HFFc6 (cell line): Measurements from ENCODE around the gene LMF1. TPM values are rescaled to one million over a fixed set of nuclear protein-coding genes. Genes with fewer than 3 reads are reported as not detected.

Experiments used
- DNase-seq: peaks from one replicate; pipeline ENCODE4 v3.0.0-alpha.2; 2018
- H3K27ac Mint-ChIP-seq: 2 replicates; pipeline ENCODE4 v1.8.0; 2020; ENCODE audit warnings: mild to moderate bottlenecking, mixed read lengths
- H3K27me3 Mint-ChIP-seq: 2 replicates; pipeline ENCODE4 v1.8.0; 2021; ENCODE audit warnings: mild to moderate bottlenecking, moderate library complexity, mixed read lengths; ENCODE audit not compliant: insufficient read depth
- H3K36me3 Mint-ChIP-seq: 2 replicates; pipeline ENCODE4 v1.8.0; 2021; ENCODE audit warnings: low read depth, mixed read lengths
- H3K4me1 Mint-ChIP-seq: 2 replicates; pipeline ENCODE4 v1.8.0; 2020; ENCODE audit warnings: low read depth, mixed read lengths
- H3K4me3 Mint-ChIP-seq: 2 replicates; pipeline ENCODE4 v1.8.0; 2020; ENCODE audit warnings: mild to moderate bottlenecking, moderate library complexity, mixed read lengths
- H3K9me3 Mint-ChIP-seq: 2 replicates; pipeline ENCODE4 v1.8.0; 2020; ENCODE audit warnings: mild to moderate bottlenecking, mixed read lengths
- CTCF ChIP-seq: fragments of 200-600 bp; sonication (generic); IDR thresholded peaks from 2 replicates; pipeline ENCODE4 v1.5.0; 2021; ENCODE audit warnings: antibody characterized with exemption, mild to moderate bottlenecking
- total RNA-seq, 6 experiments: library from RNA; stranded (reverse); fragmentation: NEBNext Ultra II Directional; extraction: Animal tissue kit (Norgen Biotek cat#: 25700); gene quantifications; 2 replicates in 1 of 6; 3 replicates in 5 of 6; pipeline ENCODE4 v1.2.3, GENCODE V29; 2021

LMF1 gene
- total RNA-seq, 6 experiments from 2014 or later = 10.9 to 19.3 (median 14.2) TPM

- Mint-ChIP-seq H3K27ac (no peak overlapping the region), H3K36me3 (peaks cover 22% of the 10 kb centered on the region), H3K27me3 (peaks cover 4% of the 10 kb centered on the region), H3K4me3 (no peak overlapping the region), H3K9me3 (peaks cover 68% of the 10 kb centered on the region), H3K4me1 (no peaks in the 10 kb centered on the region)
- no peak for DNase-seq
- no peak for TF ChIP-seq CTCF
These were observed 122.1 kb downstream of the LMF1 start for GRCh38 chr16:848510-849253.

- Mint-ChIP-seq H3K27ac (no peak overlapping the region), H3K4me3 (no peak overlapping the region), H3K27me3 (peaks cover 3% of the 10 kb centered on the region; the same call in 1 of the 2 replicates), H3K36me3 (peaks cover 19% of the 10 kb centered on the region), H3K4me1 (no peaks in the 10 kb centered on the region), H3K9me3 (peaks cover 66% of the 10 kb centered on the region)
- no peak for DNase-seq
- TF ChIP-seq CTCF = no peak
These were observed 122.9 kb downstream of the LMF1 start for GRCh38 chr16:847681-848445.

- Mint-ChIP-seq H3K4me1 (no peaks in the 10 kb centered on the region), H3K36me3 (peaks cover 19% of the 10 kb centered on the region), H3K9me3 (peaks cover 70% of the 10 kb centered on the region), H3K27ac (no peak overlapping the region), H3K27me3 (peaks cover 3% of the 10 kb centered on the region; the same call in 1 of the 2 replicates), H3K4me3 (no peak overlapping the region)
- TF ChIP-seq CTCF = no peak
- no peak for DNase-seq
These were observed 123.6 kb downstream of the LMF1 start for GRCh38 chr16:847151-847550.

- H3K27ac Mint-ChIP-seq = no peak overlapping the region
These were observed 125.4 kb downstream of the LMF1 start for GRCh38 chr16:845351-845745.

More at GRCh38 chr16:845351-845745, 125.4 kb downstream of the LMF1 start:
- TF ChIP-seq CTCF = no peak
- no peak for DNase-seq
- H3K36me3 Mint-ChIP-seq = peaks cover 11% of the 10 kb centered on the region
- peaks cover 58% of the 10 kb centered on the region for H3K9me3 Mint-ChIP-seq
- H3K4me1 Mint-ChIP-seq = no peaks in the 10 kb centered on the region
- H3K27me3 Mint-ChIP-seq = peaks cover 3% of the 10 kb centered on the region; the same call in 1 of the 2 replicates
- no peak overlapping the region for H3K4me3 Mint-ChIP-seq
